Stomach (tissue), 4 donors: ENCODE data around the gene CHURC1.

Experiments
- CTCF ChIP-seq, 7 experiments: fragments of 450-650 bp in 4 of 7; fragments of 200-600 bp in 3 of 7; sonication (generic) in 3 of 7; IDR thresholded peaks; one replicate each; pipeline ENCODE4 v1.5.1; 2016 to 2019; ENCODE audit warnings: antibody characterized with exemption in 7 of 7, control low read depth in 2 of 7, mild to moderate bottlenecking in 1 of 7
- POLR2A ChIP-seq, 4 donors: fragments of 450-650 bp; IDR thresholded peaks; one replicate each; pipeline ENCODE4 v1.6.1; 2016; ENCODE audit warnings: antibody characterized with exemption in 4 of 4, control low read depth in 2 of 4, mild to moderate bottlenecking in 1 of 4, moderate library complexity in 1 of 4

GRCh38 chr14:64868841-64869240 lies 45.4 kb upstream of the CHURC1 start:
- TF ChIP-seq POLR2A (IDR thresholded peaks at IDR 0.05) (no peak), CTCF (IDR thresholded peaks at IDR 0.05) (no peak)
